ENCODE data around the gene ANKMY1. TPM values are rescaled to one million over a fixed set of nuclear protein-coding genes. Genes with fewer than 3 reads are reported as not detected.

ANKMY1 gene
- total RNA-seq, 1 donor from 2014 or later = 7.2 TPM

DNA sequence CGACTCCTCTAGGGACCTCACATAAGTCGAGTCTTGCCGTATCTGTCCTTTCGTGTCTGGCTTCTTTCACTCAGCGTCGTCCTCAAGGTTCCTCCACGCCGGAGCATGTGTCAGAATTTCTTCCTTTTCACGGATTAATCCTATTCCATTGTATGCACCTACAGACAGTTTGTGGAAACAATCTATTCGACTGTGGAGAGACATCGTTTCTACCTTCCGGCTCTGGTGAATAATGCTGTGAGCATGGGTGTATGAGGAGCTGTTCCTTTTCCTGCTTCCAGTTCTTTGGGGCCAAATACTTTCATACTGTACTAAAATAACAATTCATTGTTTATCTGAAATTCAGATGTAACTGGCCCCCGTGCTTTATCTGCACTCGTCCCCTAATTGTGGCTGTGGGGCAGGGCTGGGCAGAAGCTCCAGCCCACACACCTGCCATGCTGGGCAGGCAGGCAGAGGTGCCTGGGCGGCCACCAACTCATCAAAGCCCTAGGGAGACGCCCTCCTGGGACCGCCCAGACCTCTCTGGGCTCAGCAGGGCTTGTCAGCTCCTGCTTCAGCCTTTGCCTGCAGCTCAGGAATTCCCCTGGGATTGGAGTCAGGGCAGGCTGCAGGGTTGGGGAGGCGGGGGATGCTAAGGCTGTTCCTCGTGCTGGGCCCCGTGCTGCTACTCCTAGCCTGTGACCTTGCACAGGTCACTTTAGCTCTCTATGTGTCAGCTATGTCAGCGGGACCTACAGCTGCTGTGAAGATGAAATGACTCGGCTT lies 107.8 kb downstream of the ANKMY1 start:
- H4K20me1 ChIP-seq (ENCODE audit: insufficient read depth, low read length) = peaks cover 88% of the 10 kb centered on the region
- Mint-ChIP-seq H3K36me3 (ENCODE audit: low read depth, unreplicated experiment) (no peaks in the 10 kb centered on the region), H3K4me3 (ENCODE audit: unreplicated experiment) (no peak overlapping the region), H3K9me3 (ENCODE audit: unreplicated experiment) (no peaks in the 10 kb centered on the region), H3K27me3 (ENCODE audit: low read depth, unreplicated experiment) (no peaks in the 10 kb centered on the region), H3K4me1 (ENCODE audit: low read depth, unreplicated experiment) (peaks cover 25% of the 10 kb centered on the region), H3K27ac (ENCODE audit: unreplicated experiment) (peak overlapping the region; percentile 58)
- H3K36me3 ChIP-seq (ENCODE audit: insufficient read depth, low read length) = no peaks in the 10 kb centered on the region
- H3K4me3 ChIP-seq (ENCODE audit: insufficient read depth, low read depth, low read length) = no peak overlapping the region
- peaks cover 87% of the 10 kb centered on the region for H3K79me2 ChIP-seq (ENCODE audit: insufficient read depth, low read length)
- no peak overlapping the region for H3K27ac ChIP-seq (ENCODE audit: low read depth, low read length)
- H3K4me2 ChIP-seq (ENCODE audit: low read length) = peak overlapping the region; percentile 56
- H3K27me3 ChIP-seq (ENCODE audit: insufficient read depth, low read length) = no peaks in the 10 kb centered on the region
- DNase-seq (ENCODE audit: low read depth) = no peak
- peak overlapping the region; percentile 50 for H3K9ac ChIP-seq (ENCODE audit: low read length)
- no peaks in the 10 kb centered on the region for H3K9me3 ChIP-seq (ENCODE audit: insufficient read depth, low read depth, low read length)
- TF ChIP-seq EZH2 (IDR thresholded peaks at IDR 0.05; ENCODE audit: insufficient read depth, low read length) = no peak
- TF ChIP-seq, protein P1, sequence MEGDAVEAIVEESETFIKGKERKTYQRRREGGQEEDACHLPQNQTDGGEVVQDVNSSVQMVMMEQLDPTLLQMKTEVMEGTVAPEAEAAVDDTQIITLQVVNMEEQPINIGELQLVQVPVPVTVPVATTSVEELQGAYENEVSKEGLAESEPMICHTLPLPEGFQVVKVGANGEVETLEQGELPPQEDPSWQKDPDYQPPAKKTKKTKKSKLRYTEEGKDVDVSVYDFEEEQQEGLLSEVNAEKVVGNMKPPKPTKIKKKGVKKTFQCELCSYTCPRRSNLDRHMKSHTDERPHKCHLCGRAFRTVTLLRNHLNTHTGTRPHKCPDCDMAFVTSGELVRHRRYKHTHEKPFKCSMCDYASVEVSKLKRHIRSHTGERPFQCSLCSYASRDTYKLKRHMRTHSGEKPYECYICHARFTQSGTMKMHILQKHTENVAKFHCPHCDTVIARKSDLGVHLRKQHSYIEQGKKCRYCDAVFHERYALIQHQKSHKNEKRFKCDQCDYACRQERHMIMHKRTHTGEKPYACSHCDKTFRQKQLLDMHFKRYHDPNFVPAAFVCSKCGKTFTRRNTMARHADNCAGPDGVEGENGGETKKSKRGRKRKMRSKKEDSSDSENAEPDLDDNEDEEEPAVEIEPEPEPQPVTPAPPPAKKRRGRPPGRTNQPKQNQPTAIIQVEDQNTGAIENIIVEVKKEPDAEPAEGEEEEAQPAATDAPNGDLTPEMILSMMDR (IDR thresholded peaks at IDR 0.05; ENCODE audit: insufficient read depth, low read depth, low read length) = no peak
- no peak overlapping the region for H2AFZ ChIP-seq (ENCODE audit: low read depth, low read length)
- H3K4me1 ChIP-seq (ENCODE audit: insufficient read depth, low read length) = peaks cover 31% of the 10 kb centered on the region
- FAIRE-seq = no peak

DNA sequence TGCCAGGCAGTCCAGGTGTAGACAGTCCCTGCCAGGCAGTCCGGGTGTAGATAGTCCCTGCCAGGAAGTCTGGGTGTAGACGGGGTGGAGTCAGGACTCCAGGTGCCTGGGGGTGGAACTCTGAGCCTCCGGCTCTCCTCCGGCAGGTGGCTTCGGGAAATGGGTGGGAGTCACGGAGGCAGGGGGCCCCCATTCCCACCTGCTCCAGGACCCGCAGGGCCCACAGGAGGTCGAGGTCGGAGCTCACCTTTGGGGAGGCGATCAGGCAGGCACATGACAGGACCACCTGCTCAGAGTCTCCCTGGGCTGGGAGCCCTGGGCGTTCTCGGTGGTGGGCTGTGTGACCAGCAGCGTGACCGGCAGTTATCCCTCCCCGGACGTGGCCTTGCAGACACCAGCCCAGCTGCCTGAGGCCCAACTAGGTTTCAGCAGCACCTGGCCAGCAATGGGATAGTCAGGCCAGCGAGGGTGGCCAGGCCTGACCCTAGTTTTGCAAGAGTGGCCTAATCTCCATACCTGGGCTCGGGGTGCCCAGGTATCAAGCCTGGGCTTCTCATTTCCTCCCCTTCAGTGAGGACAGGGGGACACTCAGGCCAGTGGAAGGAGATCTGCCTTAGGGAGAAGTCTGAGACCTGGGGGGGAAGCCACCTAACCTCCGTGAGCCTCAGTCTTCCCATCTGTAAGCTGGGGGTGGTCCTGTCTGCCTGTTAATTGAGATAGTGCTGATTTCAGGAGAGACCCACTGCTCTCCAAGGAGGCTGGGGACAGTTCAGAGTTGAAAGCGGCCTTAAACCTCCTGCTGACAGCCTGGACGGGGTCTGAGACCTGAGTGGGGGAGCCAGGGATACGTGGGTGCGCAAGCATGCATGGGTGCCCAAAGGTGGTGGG lies 109.2 kb downstream of the ANKMY1 start:
- no peaks in the 10 kb centered on the region for H3K27me3 Mint-ChIP-seq (ENCODE audit: low read depth, unreplicated experiment)
- no peak for TF ChIP-seq EZH2 (IDR thresholded peaks at IDR 0.05; ENCODE audit: insufficient read depth, low read length)
- TF ChIP-seq, protein P1 (IDR thresholded peaks at IDR 0.05; ENCODE audit: insufficient read depth, low read depth, low read length) = no peak
- Histone ChIP-seq H4K20me1 (ENCODE audit: insufficient read depth, low read length) (peaks cover 88% of the 10 kb centered on the region), H3K4me3 (ENCODE audit: insufficient read depth, low read depth, low read length) (no peak overlapping the region), H3K9me3 (ENCODE audit: insufficient read depth, low read depth, low read length) (no peaks in the 10 kb centered on the region), H3K36me3 (ENCODE audit: insufficient read depth, low read length) (no peaks in the 10 kb centered on the region), H3K27me3 (ENCODE audit: insufficient read depth, low read length) (no peaks in the 10 kb centered on the region), H3K27ac (ENCODE audit: low read depth, low read length) (no peak overlapping the region), H3K79me2 (ENCODE audit: insufficient read depth, low read length) (peaks cover 90% of the 10 kb centered on the region), H3K9ac (ENCODE audit: low read length) (no peak overlapping the region), H3K4me2 (ENCODE audit: low read length) (no peak overlapping the region), H2AFZ (ENCODE audit: low read depth, low read length) (no peak overlapping the region), H3K4me1 (ENCODE audit: insufficient read depth, low read length) (peaks cover 33% of the 10 kb centered on the region)
- FAIRE-seq (no peak), DNase-seq (ENCODE audit: low read depth) (no peak)
- no peak overlapping the region for H3K27ac Mint-ChIP-seq (ENCODE audit: unreplicated experiment)
- H3K4me3 Mint-ChIP-seq (ENCODE audit: unreplicated experiment) = no peak overlapping the region
- peaks cover 21% of the 10 kb centered on the region for H3K4me1 Mint-ChIP-seq (ENCODE audit: low read depth, unreplicated experiment)
- H3K9me3 Mint-ChIP-seq (ENCODE audit: unreplicated experiment) = no peaks in the 10 kb centered on the region
- H3K36me3 Mint-ChIP-seq (ENCODE audit: low read depth, unreplicated experiment) = no peaks in the 10 kb centered on the region

Data from astrocyte (in vitro differentiated cells and primary cell).